NCI-H187 (cell line): Measurements from ENCODE around the gene STK38.
A peak's percentile ranks its signal among the peaks of the same experiment; 100 is the strongest.
"Not testable (repeated sequence)": the region's sequence is repeated elsewhere in the genome, so short reads cannot be mapped to it uniquely, and the experiment has no call there.

Experiments
- DNase-seq, 2 experiments: peaks; one replicate each; lab custom pipeline; 2025; lab: John Stamatoyannopoulos, UW

Gene STK38

DNA sequence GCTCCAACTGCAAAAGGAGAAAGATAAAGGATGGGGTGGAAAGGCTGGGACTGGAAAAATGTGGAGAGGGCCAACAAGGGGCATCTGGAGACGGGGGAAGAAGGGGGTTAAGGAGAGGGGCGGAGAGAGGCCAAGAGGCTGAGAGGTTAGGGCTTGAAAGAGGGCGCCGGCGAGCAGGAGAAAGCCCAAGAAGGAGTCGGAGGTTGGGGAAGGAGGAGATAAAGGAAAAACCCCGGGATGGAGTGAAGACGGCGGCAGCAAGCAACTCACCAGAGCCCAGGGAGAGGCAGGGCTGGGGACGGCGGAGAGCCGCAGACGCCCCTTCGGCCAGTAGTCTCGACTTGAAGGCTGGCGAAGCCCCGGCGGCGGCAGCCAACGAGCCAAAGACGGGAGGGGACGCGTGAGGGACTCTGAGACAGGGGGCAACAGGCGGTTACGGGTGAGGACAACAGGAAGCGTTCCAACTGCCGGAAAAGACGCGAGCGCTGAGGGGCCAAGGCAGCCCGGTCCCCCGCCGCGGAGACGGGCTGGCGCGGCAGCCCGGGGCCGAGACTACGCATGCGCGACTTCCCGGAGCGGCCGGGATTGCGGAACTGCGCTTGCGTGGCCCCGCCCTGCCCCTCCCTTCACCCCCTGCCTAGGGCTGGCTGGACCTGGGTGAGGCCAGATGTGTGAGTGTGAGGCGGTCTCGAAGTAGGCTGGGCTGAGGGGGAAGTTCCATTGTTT is at the start of gene STK38:
TSS of gene STK38 (minus strand) at position 560 of the 726 bp plus-strand sequence. CDS start 7,277 bp downstream, outside the sequence.
- peak; percentile 83 to 89 for DNase-seq

- no peak for DNase-seq
Observed at GRCh38 chr6:36596356-36596755, 49.1 kb upstream of the STK38 start.

- DNase-seq = peak in 1 of 2 experiments; percentile 47
Observed at GRCh38 chr6:36594816-36595643, 47.8 kb upstream of the STK38 start.

DNA sequence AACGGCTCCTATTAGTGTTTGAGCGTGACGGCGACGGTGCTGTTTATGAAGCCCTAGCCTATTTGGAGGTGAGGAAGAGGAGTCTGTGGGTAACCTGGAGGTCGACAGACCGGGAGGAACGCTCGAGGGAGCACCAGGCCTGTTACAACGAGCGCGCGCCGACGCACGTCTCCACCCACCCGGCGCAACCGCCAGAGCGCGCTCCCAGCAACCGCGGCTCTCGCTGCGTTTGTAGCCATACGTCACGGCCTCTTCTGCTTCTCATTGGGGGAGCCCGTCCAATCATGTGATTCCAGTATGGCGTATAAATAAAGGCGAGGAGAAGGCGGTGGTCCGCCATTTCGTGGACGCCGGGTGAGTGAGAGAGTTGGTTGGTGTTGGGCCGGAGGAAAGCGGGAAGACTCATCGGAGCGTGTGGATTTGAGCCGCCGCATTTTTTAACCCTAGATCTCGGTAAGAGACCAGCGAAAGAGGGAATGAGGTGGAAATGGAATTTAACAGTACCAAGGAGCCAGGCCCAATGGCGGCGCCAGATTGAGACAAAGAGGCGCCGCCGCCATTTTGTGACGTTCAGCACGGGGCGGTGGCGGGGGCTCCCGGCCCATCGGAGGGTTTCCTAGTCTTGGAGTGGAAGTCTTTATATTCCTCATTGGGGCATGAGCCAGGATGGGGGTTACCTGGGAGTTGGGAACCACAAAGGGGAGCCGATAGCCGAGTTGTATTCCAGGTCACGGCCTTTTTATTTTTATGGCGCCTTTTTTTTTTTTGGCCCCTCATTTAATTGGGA is 46.9 kb upstream of the STK38 start, which contains the start of gene SRSF3:
TSS of gene SRSF3 (plus strand) at position 334 of the 787 bp plus-strand sequence. CDS start 2,401 bp downstream, outside the sequence.
- DNase-seq = peak; percentile 89 to 95

GRCh38 chr6:36593569-36594028 is 46.3 kb upstream of the STK38 start:
- peak in 1 of 2 experiments; percentile 89 for DNase-seq

GRCh38 chr6:36592221-36592655 is 45.0 kb upstream of the STK38 start:
- no peak for DNase-seq

DNA sequence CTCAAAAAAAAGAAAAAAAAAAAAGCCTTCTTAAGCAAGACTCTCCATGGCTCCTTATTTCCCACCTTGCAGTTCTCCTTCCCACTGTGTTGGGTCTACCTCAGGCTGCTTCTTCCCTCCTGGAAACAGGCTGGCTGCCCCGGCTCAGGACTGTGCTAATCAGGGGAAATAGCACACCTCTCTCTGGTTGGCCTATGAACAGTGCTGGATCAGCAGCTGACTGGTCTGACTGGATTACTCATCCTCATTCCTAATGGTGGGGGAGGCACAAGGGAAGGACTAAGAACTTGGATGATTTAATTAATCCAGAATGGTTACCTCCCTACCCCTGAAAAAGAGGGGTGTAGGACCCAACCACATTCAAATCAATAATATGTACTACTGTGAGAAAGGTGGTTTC is 43.0 kb upstream of the STK38 start:
- no peak for DNase-seq

GRCh38 chr6:36589025-36589400 is 41.7 kb upstream of the STK38 start:
- not testable (repeated sequence) for DNase-seq

DNA sequence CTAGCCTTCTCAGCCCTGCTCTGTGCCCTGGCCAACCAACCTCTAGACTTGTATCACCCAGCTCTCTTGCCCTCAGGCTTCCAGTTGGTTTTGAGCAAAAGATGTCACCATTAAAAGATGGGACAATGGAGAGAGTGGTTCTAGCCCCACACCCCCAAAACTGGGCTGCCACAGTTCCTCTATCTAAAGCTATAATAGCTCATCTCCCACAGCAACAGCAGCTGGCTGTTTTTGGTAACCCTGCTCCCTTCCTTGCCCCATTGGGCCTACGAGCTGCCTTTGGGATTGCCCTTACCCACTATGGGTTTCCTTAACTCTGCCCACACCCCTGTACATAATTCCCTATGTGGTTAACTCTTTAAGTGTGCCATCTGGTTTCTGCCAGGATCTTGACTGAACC is 39.3 kb upstream of the STK38 start:
- no peak for DNase-seq

DNA sequence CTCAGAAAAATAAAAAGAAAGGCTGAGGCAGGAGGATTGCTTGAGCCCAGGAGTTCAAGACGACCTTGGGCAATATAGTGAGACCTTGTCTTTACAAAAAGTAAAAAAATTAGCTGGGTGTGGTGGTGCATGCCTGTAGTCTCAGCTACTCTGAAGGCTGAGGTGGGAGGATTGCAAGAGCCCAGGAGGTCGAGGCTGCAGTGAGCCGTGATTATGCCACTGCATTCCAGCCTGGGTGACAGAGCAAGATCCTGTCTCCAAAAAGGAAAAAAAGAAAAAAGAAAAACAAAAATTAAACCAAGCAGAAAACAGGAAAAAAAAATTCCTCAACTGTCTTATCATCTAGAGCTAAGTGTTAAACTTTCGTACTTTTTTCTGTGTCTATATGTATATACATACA is 34.4 kb upstream of the STK38 start:
- DNase-seq = no peak

GRCh38 chr6:36580184-36580526 is 32.9 kb upstream of the STK38 start:
- no peak for DNase-seq

GRCh38 chr6:36578431-36578830 is 31.2 kb upstream of the STK38 start:
- DNase-seq = no peak

- DNase-seq = no peak
Observed at GRCh38 chr6:36578030-36578429, 30.8 kb upstream of the STK38 start.

DNA sequence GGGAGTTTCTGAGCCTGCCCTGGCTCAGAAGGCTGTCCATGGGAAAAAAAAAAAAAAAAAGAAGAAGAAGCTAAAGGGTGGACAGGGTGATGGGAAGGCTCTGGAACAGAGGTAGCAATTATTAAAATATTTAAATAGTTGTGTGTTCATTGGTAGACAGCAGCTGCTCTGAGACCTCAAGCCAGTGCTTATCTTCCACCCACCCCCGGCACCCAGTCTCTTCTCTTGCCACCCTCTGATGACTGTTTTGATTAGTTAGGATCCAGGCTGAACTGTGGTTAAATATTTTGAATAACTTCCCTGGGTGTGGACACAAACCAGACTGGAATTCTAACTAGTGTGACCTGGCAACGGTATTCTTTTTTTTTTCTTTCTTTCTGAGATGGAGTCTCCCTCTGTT is 30.0 kb upstream of the STK38 start:
- DNase-seq = no peak

- DNase-seq = no peak
Observed at GRCh38 chr6:36576578-36576977, 29.3 kb upstream of the STK38 start.

DNA sequence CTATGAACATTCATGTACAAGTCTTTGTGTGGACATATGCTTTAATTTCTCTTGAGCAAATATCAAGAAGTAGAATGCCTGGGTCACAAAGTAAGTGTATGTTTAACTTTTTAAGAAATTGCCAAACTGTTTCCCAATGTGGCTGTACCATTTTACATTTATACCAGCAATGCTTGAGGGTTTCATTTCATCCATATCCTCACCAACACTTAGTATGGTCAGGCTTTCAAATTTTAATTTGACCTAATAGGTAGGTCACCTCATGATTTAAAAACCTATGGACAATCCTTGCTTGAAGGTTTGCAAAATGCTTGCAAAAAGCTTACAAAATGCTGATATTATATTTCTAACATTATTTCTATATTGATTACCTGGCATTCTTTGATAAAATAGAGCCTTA is 27.4 kb upstream of the STK38 start:
- DNase-seq = no peak

- not testable (repeated sequence) for DNase-seq
Observed at GRCh38 chr6:36572353-36573311, 25.4 kb upstream of the STK38 start.

GRCh38 chr6:36571122-36572043 is 24.1 kb upstream of the STK38 start:
- DNase-seq = no peak

DNA sequence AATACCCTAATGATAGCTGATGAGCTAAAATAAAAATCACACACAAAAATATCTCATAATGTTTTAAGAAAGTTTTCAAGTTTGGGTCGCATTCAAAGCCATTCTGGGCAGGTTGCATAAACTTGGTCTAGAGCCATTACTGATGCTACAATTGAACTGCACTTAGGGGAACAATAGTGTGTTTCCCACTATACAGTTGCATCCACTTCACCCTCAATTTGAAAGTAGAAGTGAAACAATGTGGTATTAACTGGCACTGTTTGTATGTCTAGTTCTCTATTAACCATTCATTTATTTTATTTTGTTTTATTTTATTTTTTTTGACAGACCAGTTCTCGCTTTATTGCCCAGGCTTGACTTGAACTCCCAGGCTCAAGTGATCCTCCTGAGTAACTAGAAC is 23.0 kb upstream of the STK38 start:
- DNase-seq = no peak

DNA sequence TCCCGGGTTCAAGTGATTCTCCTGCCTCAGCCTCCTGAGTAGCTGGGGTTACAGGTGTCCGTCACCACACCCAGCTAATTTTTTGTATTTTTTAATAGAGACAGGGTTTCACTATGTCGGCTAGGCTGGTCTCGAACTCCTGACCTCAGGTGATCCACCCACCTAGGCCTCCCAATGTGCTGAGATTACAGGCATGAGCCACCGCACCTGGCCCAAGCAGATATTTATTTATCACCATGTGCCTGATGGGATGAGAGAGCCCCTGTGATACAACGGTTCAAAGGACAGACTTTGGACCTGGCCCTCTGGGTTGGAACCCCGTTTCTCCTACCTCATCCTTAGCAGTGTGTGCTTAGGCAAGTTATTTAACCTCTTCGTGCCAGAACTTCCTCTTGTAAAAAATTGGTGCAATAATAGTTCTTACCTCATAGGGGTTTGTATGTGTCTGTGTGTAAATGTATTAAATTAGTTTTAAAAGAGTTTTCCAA is 19.2 kb upstream of the STK38 start:
- DNase-seq = no peak
